ENCODE measurements around the gene FAM78B. TPM values are rescaled to one million over a fixed set of nuclear protein-coding genes. Genes with fewer than 3 reads are reported as not detected.

Gene FAM78B
- 1 to 10 TPM; 3.7 to 4.9 (median 4.4) TPM for total RNA-seq
- 2.7 TPM for polyA plus RNA-seq
- long read RNA-seq, donor 1, partial matches to known transcripts, result 0 of 2 reads
- long read RNA-seq, donor 1, other reads (novel, unspliced or antisense), result 2 of 2 reads
- long read RNA-seq, donor 2, partial matches to known transcripts, result 1 of 8 reads
- long read RNA-seq, donor 2, other reads (novel, unspliced or antisense), result 2 of 8 reads
- long read RNA-seq, donor 3, partial matches to known transcripts, result 0 of 6 reads
- long read RNA-seq, donor 3, other reads (novel, unspliced or antisense), result 4 of 6 reads
- long read RNA-seq, donor 4, full-length matches to known transcripts, result 5 of 5 reads
- long read RNA-seq, donor 4, partial matches to known transcripts, result 0 of 5 reads
- long read RNA-seq, donor 4, other reads (novel, unspliced or antisense), result 0 of 5 reads

GRCh38 chr1:166166698-166167571 is at the start of gene FAM78B:
TSS of gene FAM78B (minus strand) at chr1:166167001. CDS start at chr1:166166248, 753 bp downstream.
- Histone ChIP-seq H3K27ac (ENCODE audit: low read length) (peak within 1 kb of the TSS; percentile 14), H3K4me1 (ENCODE audit: control insufficient read depth, insufficient read depth, low read length) (peaks cover 3% of the 10 kb centered on the region), H3K4me3 (ENCODE audit: low read length) (peak within 1 kb of the TSS; percentile 65), H3K9me3 (ENCODE audit: control insufficient read depth, low read length) (no peaks in the 10 kb centered on the region), H3K27me3 (ENCODE audit: control insufficient read depth, insufficient read depth) (no peaks in the 10 kb centered on the region)
- intact Hi-C loops (cut with DNase I), result loop anchor here in 1 of 4 donors (5.0 kb wide), 1 partner anchor 245 kb away; no protein-coding TSS in a partner anchor
- DNase-seq, result peak; percentile 80 to 92 (median 88)
- 1% methylated on average over 64 of the region's 64 CpGs for WGBS
- ATAC-seq, result peak; percentile 95 to 96

GRCh38 chr1:166202546-166202945 is 35.7 kb upstream of the FAM78B start:
- intact Hi-C loops (cut with DNase I), result no loop called here
- ATAC-seq (no peak), DNase-seq (no peak)
- WGBS, result 72% methylated on average over 2 of the region's 2 CpGs
- Histone ChIP-seq H3K4me3 (ENCODE audit: low read length) (no peak overlapping the region), H3K27me3 (ENCODE audit: control insufficient read depth, insufficient read depth) (no peaks in the 10 kb centered on the region), H3K4me1 (ENCODE audit: control insufficient read depth, insufficient read depth, low read length) (no peaks in the 10 kb centered on the region), H3K9me3 (ENCODE audit: control insufficient read depth, low read length) (no peaks in the 10 kb centered on the region), H3K27ac (ENCODE audit: low read length) (no peak overlapping the region)

- DNase-seq, result no peak
- no peaks in the 10 kb centered on the region for H3K4me1 ChIP-seq (ENCODE audit: control insufficient read depth, insufficient read depth, low read length)
- ATAC-seq, result no peak
- H3K9me3 ChIP-seq (ENCODE audit: control insufficient read depth, low read length), result no peaks in the 10 kb centered on the region
- H3K27me3 ChIP-seq (ENCODE audit: control insufficient read depth, insufficient read depth), result no peaks in the 10 kb centered on the region
- intact Hi-C loops (cut with DNase I), result no loop called here
- H3K27ac ChIP-seq (ENCODE audit: low read length), result no peak overlapping the region
- no peak overlapping the region for H3K4me3 ChIP-seq (ENCODE audit: low read length)
- WGBS, result 74% methylated on average over 2 of the region's 2 CpGs
These were observed 33.9 kb upstream of the FAM78B start for GRCh38 chr1:166200743-166201142.

- H3K27me3 ChIP-seq (ENCODE audit: control insufficient read depth, insufficient read depth), result no peaks in the 10 kb centered on the region
- WGBS, result 6% methylated on average over 1 of the region's 1 CpG
- H3K4me1 ChIP-seq (ENCODE audit: control insufficient read depth, insufficient read depth, low read length), result no peaks in the 10 kb centered on the region
- H3K27ac ChIP-seq (ENCODE audit: low read length), result no peak overlapping the region
- intact Hi-C loops (cut with DNase I), result no loop called here
- H3K9me3 ChIP-seq (ENCODE audit: control insufficient read depth, low read length), result no peaks in the 10 kb centered on the region
- no peak overlapping the region for H3K4me3 ChIP-seq (ENCODE audit: low read length)
- ATAC-seq (peak; percentile 33 to 78), DNase-seq (no peak)
These were observed 30.8 kb upstream of the FAM78B start for GRCh38 chr1:166197597-166197996.

- DNase-seq (no peak), ATAC-seq (peak; percentile 78 to 90)
- H3K27ac ChIP-seq (ENCODE audit: low read length), result no peak overlapping the region
- H3K4me3 ChIP-seq (ENCODE audit: low read length), result no peak overlapping the region
- no peaks in the 10 kb centered on the region for H3K9me3 ChIP-seq (ENCODE audit: control insufficient read depth, low read length)
- WGBS, result 67% methylated on average over 1 of the region's 1 CpG
- no peaks in the 10 kb centered on the region for H3K4me1 ChIP-seq (ENCODE audit: control insufficient read depth, insufficient read depth, low read length)
- no peaks in the 10 kb centered on the region for H3K27me3 ChIP-seq (ENCODE audit: control insufficient read depth, insufficient read depth)
- intact Hi-C loops (cut with DNase I), result no loop called here
These were observed 30.3 kb upstream of the FAM78B start for GRCh38 chr1:166197141-166197540.

- intact Hi-C loops (cut with DNase I), result no loop called here
- 49% methylated on average over 5 of the region's 5 CpGs for WGBS
- H3K4me1 ChIP-seq (ENCODE audit: control insufficient read depth, insufficient read depth, low read length), result no peaks in the 10 kb centered on the region
- H3K27ac ChIP-seq (ENCODE audit: low read length), result no peak overlapping the region
- no peak for ATAC-seq
- no peak for DNase-seq
- no peaks in the 10 kb centered on the region for H3K9me3 ChIP-seq (ENCODE audit: control insufficient read depth, low read length)
- H3K4me3 ChIP-seq (ENCODE audit: low read length), result no peak overlapping the region
- no peaks in the 10 kb centered on the region for H3K27me3 ChIP-seq (ENCODE audit: control insufficient read depth, insufficient read depth)
These were observed 26.4 kb upstream of the FAM78B start for GRCh38 chr1:166193057-166193698.

GRCh38 chr1:166190400-166190799 is 23.6 kb upstream of the FAM78B start:
- H3K27me3 ChIP-seq (ENCODE audit: control insufficient read depth, insufficient read depth), result no peaks in the 10 kb centered on the region
- no peaks in the 10 kb centered on the region for H3K4me1 ChIP-seq (ENCODE audit: control insufficient read depth, insufficient read depth, low read length)
- intact Hi-C loops (cut with DNase I), result no loop called here
- ATAC-seq, result no peak
- H3K9me3 ChIP-seq (ENCODE audit: control insufficient read depth, low read length), result no peaks in the 10 kb centered on the region
- H3K27ac ChIP-seq (ENCODE audit: low read length), result no peak overlapping the region
- no peak for DNase-seq
- H3K4me3 ChIP-seq (ENCODE audit: low read length), result no peak overlapping the region
- 58% methylated on average over 4 of the region's 4 CpGs for WGBS

- no peak overlapping the region for H3K27ac ChIP-seq (ENCODE audit: low read length)
- no peaks in the 10 kb centered on the region for H3K4me1 ChIP-seq (ENCODE audit: control insufficient read depth, insufficient read depth, low read length)
- ATAC-seq (no peak), DNase-seq (no peak)
- H3K27me3 ChIP-seq (ENCODE audit: control insufficient read depth, insufficient read depth), result no peaks in the 10 kb centered on the region
- no peaks in the 10 kb centered on the region for H3K9me3 ChIP-seq (ENCODE audit: control insufficient read depth, low read length)
- no peak overlapping the region for H3K4me3 ChIP-seq (ENCODE audit: low read length)
- intact Hi-C loops (cut with DNase I), result no loop called here
- 55% methylated on average over 2 of the region's 2 CpGs for WGBS
These were observed 22.3 kb upstream of the FAM78B start for GRCh38 chr1:166189126-166189525.

- intact Hi-C loops (cut with DNase I), result no loop called here
- ATAC-seq, result no peak
- Histone ChIP-seq H3K27ac (ENCODE audit: low read length) (no peak overlapping the region), H3K4me1 (ENCODE audit: control insufficient read depth, insufficient read depth, low read length) (no peaks in the 10 kb centered on the region), H3K9me3 (ENCODE audit: control insufficient read depth, low read length) (no peaks in the 10 kb centered on the region), H3K4me3 (ENCODE audit: low read length) (no peak overlapping the region), H3K27me3 (ENCODE audit: control insufficient read depth, insufficient read depth) (no peaks in the 10 kb centered on the region)
- 76% methylated on average over 4 of the region's 4 CpGs for WGBS
- DNase-seq, result no peak
These were observed 18.7 kb upstream of the FAM78B start for GRCh38 chr1:166185526-166185925.

- WGBS, result 66% methylated on average over 6 of the region's 6 CpGs
- Histone ChIP-seq H3K27me3 (ENCODE audit: control insufficient read depth, insufficient read depth) (no peaks in the 10 kb centered on the region), H3K9me3 (ENCODE audit: control insufficient read depth, low read length) (no peaks in the 10 kb centered on the region), H3K4me3 (ENCODE audit: low read length) (no peak overlapping the region), H3K27ac (ENCODE audit: low read length) (no peak overlapping the region), H3K4me1 (ENCODE audit: control insufficient read depth, insufficient read depth, low read length) (no peaks in the 10 kb centered on the region)
- ATAC-seq (no peak), DNase-seq (no peak)
- intact Hi-C loops (cut with DNase I), result no loop called here
These were observed 18.1 kb upstream of the FAM78B start for GRCh38 chr1:166184897-166185296.

- no peak for DNase-seq
- ATAC-seq, result no peak
- H3K9me3 ChIP-seq (ENCODE audit: control insufficient read depth, low read length), result no peaks in the 10 kb centered on the region
- H3K4me1 ChIP-seq (ENCODE audit: control insufficient read depth, insufficient read depth, low read length), result no peaks in the 10 kb centered on the region
- no peaks in the 10 kb centered on the region for H3K27me3 ChIP-seq (ENCODE audit: control insufficient read depth, insufficient read depth)
- intact Hi-C loops (cut with DNase I), result no loop called here
- 69% methylated on average over 1 of the region's 1 CpG for WGBS
- no peak overlapping the region for H3K4me3 ChIP-seq (ENCODE audit: low read length)
- H3K27ac ChIP-seq (ENCODE audit: low read length), result no peak overlapping the region
These were observed 17.2 kb upstream of the FAM78B start for GRCh38 chr1:166184012-166184411.
